SK-N-SH (cell line): Measurements from ENCODE around the gene CARS2. TPM values are rescaled to one million over a fixed set of nuclear protein-coding genes. Genes with fewer than 3 reads are reported as not detected.
A peak's percentile ranks its signal among the peaks of the same experiment; 100 is the strongest.

Experiments
- CTCF ChIA-PET: fragments of 300-600, 350-600 bp; formaldehyde crosslinking; extraction: SDS; loops from one replicate; lab custom pipeline; 2021; lab: Yijun Ruan, JAX
- POLR2A ChIA-PET: fragments of 350-600 bp; sonication (Branson Sonifier 250); formaldehyde crosslinking; extraction: SDS; loops from one replicate; lab custom pipeline; 2020; ENCODE audit warnings: antibody characterized with exemption, inconsistent platforms; lab: Yijun Ruan, JAX
- DNase-seq: peaks from one replicate; pipeline ENCODE4 v3.0.0; 2012
- H2AFZ ChIP-seq: fragments of 200-600 bp; sonication (generic); 2 replicates; pipeline ENCODE4 v1.8.1; 2016; ENCODE audit warnings: antibody characterized with exemption, mild to moderate bottlenecking, low read depth
- H3F3A ChIP-seq: fragments of 200-600 bp; sonication (generic); replicated peaks from 2 replicates; pipeline ENCODE3; 2016; ENCODE audit warnings: antibody characterized with exemption, mild to moderate bottlenecking; ENCODE audit not compliant: insufficient read depth
- H3K27ac ChIP-seq, 2 experiments: fragments of 200-500 bp in 1 of 2; fragments of 200-600 bp in 1 of 2; sonication (Bioruptor generic) in 1 of 2; sonication (generic), shearing (Covaris generic) in 1 of 2; 2 replicates each; pipeline versions ENCODE4 v1.5.1 to v1.6.1; 2014 to 2016; ENCODE audit warnings: low read depth in 2 of 2, inconsistent platforms in 1 of 2, low read length in 1 of 2, mild to moderate bottlenecking in 1 of 2, mixed read lengths in 1 of 2
- H3K27me3 ChIP-seq: fragments of 200-600 bp; sonication (generic), shearing (Covaris generic); 2 replicates; pipeline ENCODE4 v1.6.1; 2016; ENCODE audit warnings: mixed run types; ENCODE audit not compliant: insufficient read depth
- H3K36me3 ChIP-seq, 2 experiments: fragments of 200-500 bp in 1 of 2; fragments of 200-600 bp in 1 of 2; sonication (Bioruptor generic) in 1 of 2; sonication (generic) in 1 of 2; replicated peaks in 1 of 2; 2 replicates each; pipeline versions ENCODE3 to v1.5.1; 2014 to 2016; ENCODE audit warnings: low read length in 1 of 2, mild to moderate bottlenecking in 1 of 2; ENCODE audit not compliant: insufficient read depth in 2 of 2, control insufficient read depth in 1 of 2
- H3K4me1 ChIP-seq, 2 experiments: fragments of 200-500 bp in 1 of 2; fragments of 200-600 bp in 1 of 2; sonication (Bioruptor generic) in 1 of 2; sonication (generic), shearing (Covaris generic) in 1 of 2; 2 replicates each; pipeline versions ENCODE4 v1.5.1 to v1.6.1; 2014 to 2016; ENCODE audit warnings: low read depth in 1 of 2, low read length in 1 of 2, mixed run types in 1 of 2; ENCODE audit not compliant: insufficient read depth in 2 of 2, control insufficient read depth in 1 of 2
- H3K4me2 ChIP-seq: fragments of 200-600 bp; sonication (generic), shearing (Covaris generic); 2 replicates; pipeline ENCODE4 v1.6.1; 2017; ENCODE audit warnings: mixed run types
- H3K4me3 ChIP-seq, 2 experiments: fragments of 200-500 bp in 1 of 2; fragments of 200-600 bp in 1 of 2; sonication (Bioruptor generic) in 1 of 2; sonication (generic), shearing (Covaris generic) in 1 of 2; 2 replicates each; pipeline versions ENCODE4 v1.5.1 to v1.8.1; 2014 to 2016; ENCODE audit warnings: low read depth in 2 of 2, inconsistent platforms in 1 of 2, low read length in 1 of 2, mild to moderate bottlenecking in 1 of 2, mixed read lengths in 1 of 2, moderate library complexity in 1 of 2
- H3K79me2 ChIP-seq: fragments of 200-600 bp; sonication (generic); 2 replicates; pipeline ENCODE4 v1.8.1; 2017; ENCODE audit warnings: mild to moderate bottlenecking; ENCODE audit not compliant: insufficient read depth
- H3K9ac ChIP-seq: fragments of 200-600 bp; sonication (generic); 2 replicates; pipeline ENCODE4 v1.6.1; 2017; ENCODE audit warnings: mixed run types
- H3K9me2 ChIP-seq: fragments of 200-600 bp; sonication (generic); 2 replicates; pipeline ENCODE4 v1.6.1; 2017; ENCODE audit warnings: mixed run types
- H3K9me3 ChIP-seq: fragments of 200-600 bp; sonication (generic); 2 replicates; pipeline ENCODE4 v1.6.1; 2017; ENCODE audit warnings: mixed run types, mild to moderate bottlenecking, moderate library complexity
- H4K20me1 ChIP-seq: fragments of 200-600 bp; sonication (generic); 2 replicates; pipeline ENCODE4 v1.6.1; 2017; ENCODE audit warnings: mild to moderate bottlenecking, mixed run types; ENCODE audit not compliant: insufficient read depth
- CHD2 ChIP-seq: fragments of 150-350 bp; IDR thresholded peaks from 2 replicates; pipeline ENCODE4 v1.6.1; 2018; ENCODE audit warnings: low read length; ENCODE audit not compliant: partially characterized antibody
- ELF1 ChIP-seq: IDR thresholded peaks from 2 replicates; pipeline ENCODE4 v1.4.0; 2012
- GABPA ChIP-seq: IDR thresholded peaks from 2 replicates; pipeline ENCODE4 v1.4.0; 2012; ENCODE audit warnings: low read depth, mild to moderate bottlenecking
- GATA2 ChIP-seq: sonication (generic); formaldehyde crosslinking; IDR thresholded peaks from 2 replicates; pipeline ENCODE4 v1.5.0; 2020; ENCODE audit warnings: mild to moderate bottlenecking, missing genetic modification reagents
- IRF3 ChIP-seq: fragments of 150-350 bp; IDR thresholded peaks from 2 replicates; pipeline ENCODE4 v1.6.1; 2016; ENCODE audit warnings: mild to moderate bottlenecking, low read depth, low read length
- MAX ChIP-seq: IDR thresholded peaks from 2 replicates; pipeline ENCODE4 v1.4.0; 2012; ENCODE audit warnings: low read depth
- MXI1 ChIP-seq: IDR thresholded peaks from 2 replicates; pipeline ENCODE4 v1.6.1; 2012; ENCODE audit warnings: mild to moderate bottlenecking, low read depth, low read length, improper control_type of control experiment
- NRF1 ChIP-seq: IDR thresholded peaks from 2 replicates; pipeline ENCODE4 v1.6.1; 2012; ENCODE audit warnings: low read depth, mild to moderate bottlenecking, low read length
- PBX3 ChIP-seq: IDR thresholded peaks from 2 replicates; pipeline ENCODE4; 2012
- POLR2AphosphoS5 ChIP-seq: IDR thresholded peaks from 2 replicates; pipeline ENCODE4 v1.6.1; 2012; ENCODE audit warnings: low read depth, low read length
- SIN3A ChIP-seq: IDR thresholded peaks from 2 replicates; pipeline ENCODE4 v1.6.1; 2012; ENCODE audit warnings: low read depth, mild to moderate bottlenecking, low read length, moderate library complexity, borderline replicate concordance
- TAF1 ChIP-seq: IDR thresholded peaks from 2 replicates; pipeline ENCODE4 v1.6.1; 2012; ENCODE audit warnings: low read depth, mild to moderate bottlenecking, low read length, moderate library complexity, borderline replicate concordance
- TCF12 ChIP-seq: IDR thresholded peaks from 2 replicates; pipeline ENCODE4 v1.4.0; 2012
- USF1 ChIP-seq: IDR thresholded peaks from 2 replicates; pipeline ENCODE4 v1.4.0; 2012; ENCODE audit warnings: low read depth, borderline replicate concordance
- USF2 ChIP-seq: fragments of 150-350 bp; IDR thresholded peaks from 2 replicates; pipeline ENCODE4 v1.6.1; 2017; ENCODE audit warnings: antibody characterized with exemption, low read length, low read depth, borderline replicate concordance
- YY1 ChIP-seq: IDR thresholded peaks from 2 replicates; pipeline ENCODE4 v1.4.0; 2012; ENCODE audit warnings: low read depth, mild to moderate bottlenecking
- ZBTB33 ChIP-seq: IDR thresholded peaks from 2 replicates; pipeline ENCODE4 v1.4.0; 2012; ENCODE audit warnings: low read depth, borderline replicate concordance
- WGBS: methylation state at CpG from one replicate; pipeline ENCODE4 v1.1.6; 2017; ENCODE audit warnings: low lambda C conversion rate; 5-methylcytosine and 5-hydroxymethylcytosine counted together
- polyA plus RNA-seq, 3 experiments: library from polyadenylated mRNA; depleted of rRNA; stranded (reverse); fragments of >200 nt; gene quantifications; 2 replicates each; pipeline ENCODE4 v1.2.3, GENCODE V29; 2012

The CARS2 gene
- polyA plus RNA-seq, 1 of the 3 experiments (the other 2 are of a cell fraction), result 78.6 TPM

- DNase-seq, result peak; percentile 99
- Histone ChIP-seq H2AFZ (peak within 1 kb of the TSS; percentile 99), H3K4me2 (peak within 1 kb of the TSS; percentile 94), H4K20me1 (peaks cover 40% of the 10 kb centered on the region), H3K4me3 (peak within 1 kb of the TSS; percentile 87 to 96), H3K9me3 (no peaks in the 10 kb centered on the region), H3K4me1 (peaks cover 4 to 22% of the 10 kb centered on the region in 2 experiments; a peak in 2 of 4 replicates), H3K9me2 (no peaks in the 10 kb centered on the region), H3F3A (no peaks in the 10 kb centered on the region), H3K36me3 (no peaks in the 10 kb centered on the region), H3K9ac (peak within 1 kb of the TSS; percentile 90), H3K79me2 (peaks cover 51% of the 10 kb centered on the region), H3K27ac (peak within 1 kb of the TSS; percentile 82), H3K27me3 (no peaks in the 10 kb centered on the region)
- 1% methylated on average over 18 of the region's 95 CpGs for WGBS
- POLR2A ChIA-PET, result interaction anchor here (0.6 to 2.0 kb wide), 5 partner anchors 13 to 100 kb away, joined by 3 to 7 read pairs (median 3); no protein-coding TSS in a partner anchor
- CTCF ChIA-PET, result interaction anchor here (1.0 to 2.3 kb wide), 6 partner anchors 9 to 160 kb away, joined by 3 to 7 read pairs (median 4); no protein-coding TSS in a partner anchor
- TF ChIP-seq ZBTB33 (0 out of 2 replicates have a peak, but pooled peaks have one; percentile 29), SIN3A (0 out of 2 replicates have a peak, but pooled peaks have one; percentile 10), IRF3 (0 out of 2 replicates have a peak, but pooled peaks have one; percentile 31), GATA2 (CRISPR knock-in tag) (no peak), CHD2 (peak; percentile 75), PBX3 (peak; percentile 99), POLR2AphosphoS5 (peak; percentile 87), ELF1 (peak; percentile 93), MXI1 (no peak), TAF1 (peak; percentile 73; the same call in 1 of the 2 replicates), NRF1 (no peak), MAX (peak; percentile 94), USF1 (peak; percentile 27; the same call in 1 of the 2 replicates), USF2 (no peak), YY1 (peak; percentile 85), TCF12 (peak; percentile 26; the same call in 1 of the 2 replicates), GABPA (peak; percentile 94)
Measured at GRCh38 chr13:110615322-110616102, 90.4 kb downstream of the CARS2 start, which contains the start of gene NAXD. TSS of gene NAXD (plus strand) at chr13:110615545. CDS start at chr13:110615602, 57 bp downstream.
